ENCODE data around the gene ARPC5. TPM values are rescaled to one million over a fixed set of nuclear protein-coding genes. Genes with fewer than 3 reads are reported as not detected.

Gene ARPC5
- total and polyA plus RNA-seq, 10 of the 15 experiments (the other 5 are each of a cell fraction or from before 2014, with no cell fraction given): 238 to 784 (median 309) TPM

DNA sequence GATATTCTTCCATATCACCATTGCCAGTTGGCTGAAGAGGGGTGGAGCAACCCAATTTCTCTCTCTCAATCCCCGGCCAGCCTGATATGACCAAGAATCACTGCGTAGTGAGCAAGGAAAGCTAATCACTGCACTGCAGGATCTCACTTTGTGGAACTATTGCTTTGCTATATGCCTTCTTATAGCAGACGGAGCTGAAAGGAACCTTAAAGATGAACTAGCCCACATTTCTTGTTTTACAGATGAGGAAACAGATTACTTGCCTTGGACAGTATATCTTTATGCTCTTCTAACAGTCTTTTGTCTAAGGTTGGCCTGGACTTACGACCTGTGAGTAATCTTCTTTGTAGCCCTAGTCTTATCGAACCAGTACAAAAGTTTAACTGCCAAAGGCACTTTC is 9.9 kb upstream of the ARPC5 start:
- FAIRE-seq (no peak), ATAC-seq (no peak), DNase-seq (ENCODE audit: low read depth, low spot score) (no peak)
- no TSS peak for BruUV-seq (replicated peaks)
- TF ChIP-seq IKZF2 (IDR thresholded peaks at IDR 0.05) (no peak), ZNF622 (IDR thresholded peaks at IDR 0.05) (no peak), SPI1 (IDR thresholded peaks at IDR 0.05; ENCODE audit: borderline replicate concordance, insufficient read depth, low read depth, low read length) (no peak), NBN (IDR thresholded peaks at IDR 0.05) (no peak), SMAD1 (IDR thresholded peaks at IDR 0.05; ENCODE audit: low read depth, partially characterized antibody) (no peak), GABPA (IDR thresholded peaks at IDR 0.05; ENCODE audit: low read depth) (no peak)
- TF ChIP-seq, protein P1, sequence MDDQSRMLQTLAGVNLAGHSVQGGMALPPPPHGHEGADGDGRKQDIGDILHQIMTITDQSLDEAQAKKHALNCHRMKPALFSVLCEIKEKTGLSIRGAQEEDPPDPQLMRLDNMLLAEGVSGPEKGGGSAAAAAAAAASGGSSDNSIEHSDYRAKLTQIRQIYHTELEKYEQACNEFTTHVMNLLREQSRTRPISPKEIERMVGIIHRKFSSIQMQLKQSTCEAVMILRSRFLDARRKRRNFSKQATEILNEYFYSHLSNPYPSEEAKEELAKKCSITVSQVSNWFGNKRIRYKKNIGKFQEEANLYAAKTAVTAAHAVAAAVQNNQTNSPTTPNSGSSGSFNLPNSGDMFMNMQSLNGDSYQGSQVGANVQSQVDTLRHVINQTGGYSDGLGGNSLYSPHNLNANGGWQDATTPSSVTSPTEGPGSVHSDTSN (IDR thresholded peaks at IDR 0.05; ENCODE audit: insufficient replicate concordance, low read depth, low read length): no peak
- TF ChIP-seq, protein P2, sequence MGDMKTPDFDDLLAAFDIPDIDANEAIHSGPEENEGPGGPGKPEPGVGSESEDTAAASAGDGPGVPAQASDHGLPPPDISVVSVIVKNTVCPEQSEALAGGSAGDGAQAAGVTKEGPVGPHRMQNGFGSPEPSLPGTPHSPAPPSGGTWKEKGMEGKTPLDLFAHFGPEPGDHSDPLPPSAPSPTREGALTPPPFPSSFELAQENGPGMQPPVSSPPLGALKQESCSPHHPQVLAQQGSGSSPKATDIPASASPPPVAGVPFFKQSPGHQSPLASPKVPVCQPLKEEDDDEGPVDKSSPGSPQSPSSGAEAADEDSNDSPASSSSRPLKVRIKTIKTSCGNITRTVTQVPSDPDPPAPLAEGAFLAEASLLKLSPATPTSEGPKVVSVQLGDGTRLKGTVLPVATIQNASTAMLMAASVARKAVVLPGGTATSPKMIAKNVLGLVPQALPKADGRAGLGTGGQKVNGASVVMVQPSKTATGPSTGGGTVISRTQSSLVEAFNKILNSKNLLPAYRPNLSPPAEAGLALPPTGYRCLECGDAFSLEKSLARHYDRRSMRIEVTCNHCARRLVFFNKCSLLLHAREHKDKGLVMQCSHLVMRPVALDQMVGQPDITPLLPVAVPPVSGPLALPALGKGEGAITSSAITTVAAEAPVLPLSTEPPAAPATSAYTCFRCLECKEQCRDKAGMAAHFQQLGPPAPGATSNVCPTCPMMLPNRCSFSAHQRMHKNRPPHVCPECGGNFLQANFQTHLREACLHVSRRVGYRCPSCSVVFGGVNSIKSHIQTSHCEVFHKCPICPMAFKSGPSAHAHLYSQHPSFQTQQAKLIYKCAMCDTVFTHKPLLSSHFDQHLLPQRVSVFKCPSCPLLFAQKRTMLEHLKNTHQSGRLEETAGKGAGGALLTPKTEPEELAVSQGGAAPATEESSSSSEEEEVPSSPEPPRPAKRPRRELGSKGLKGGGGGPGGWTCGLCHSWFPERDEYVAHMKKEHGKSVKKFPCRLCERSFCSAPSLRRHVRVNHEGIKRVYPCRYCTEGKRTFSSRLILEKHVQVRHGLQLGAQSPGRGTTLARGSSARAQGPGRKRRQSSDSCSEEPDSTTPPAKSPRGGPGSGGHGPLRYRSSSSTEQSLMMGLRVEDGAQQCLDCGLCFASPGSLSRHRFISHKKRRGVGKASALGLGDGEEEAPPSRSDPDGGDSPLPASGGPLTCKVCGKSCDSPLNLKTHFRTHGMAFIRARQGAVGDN (IDR thresholded peaks at IDR 0.05): no peak
- TF ChIP-seq, protein P3, sequence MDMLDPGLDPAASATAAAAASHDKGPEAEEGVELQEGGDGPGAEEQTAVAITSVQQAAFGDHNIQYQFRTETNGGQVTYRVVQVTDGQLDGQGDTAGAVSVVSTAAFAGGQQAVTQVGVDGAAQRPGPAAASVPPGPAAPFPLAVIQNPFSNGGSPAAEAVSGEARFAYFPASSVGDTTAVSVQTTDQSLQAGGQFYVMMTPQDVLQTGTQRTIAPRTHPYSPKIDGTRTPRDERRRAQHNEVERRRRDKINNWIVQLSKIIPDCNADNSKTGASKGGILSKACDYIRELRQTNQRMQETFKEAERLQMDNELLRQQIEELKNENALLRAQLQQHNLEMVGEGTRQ (IDR thresholded peaks at IDR 0.05; ENCODE audit: borderline replicate concordance, low read depth, low read length): no peak
- H4K20me1 ChIP-seq (ENCODE audit: control insufficient read depth, insufficient read depth): no peaks in the 10 kb centered on the region
- H3K79me2 ChIP-seq (ENCODE audit: control insufficient read depth, insufficient read depth, low read length): no peaks in the 10 kb centered on the region; the same call in 1 of the 2 replicates
- ChIA-PET SMC1A (ENCODE audit: uncharacterized antibody, unreplicated experiment) (interaction anchor here (0.6 to 4.0 kb wide), 9 partner anchors 8 to 862 kb away, joined by 3 to 25 read pairs (median 5); no protein-coding TSS in a partner anchor), RAD21 (ENCODE audit: unreplicated experiment) (interaction anchor here (1.2 to 3.5 kb wide), 5 partner anchors 9 to 269 kb away, joined by 3 to 17 read pairs (median 4); partner anchors contain the start of gene APOBEC4), POLR2A (interaction anchor here (1.0 to 3.8 kb wide), 4 partner anchors 7 to 11 kb away, joined by 3 to 21 read pairs (median 8); partner anchors contain the start of genes APOBEC4 and ARPC5), CTCF (interaction anchor here (1.0 to 6.8 kb wide), 5 partner anchors 7 to 270 kb away, joined by 3 to 37 read pairs (median 9); partner anchors contain the start of gene APOBEC4)
- in situ Hi-C loops (cut with MboI) (no loop called here), intact Hi-C loops (cut with micrococcal nuclease; ENCODE audit: unreplicated experiment) (no loop called here)
- no peaks in the 10 kb centered on the region; a peak in 1 of 4 replicates for H3K36me3 ChIP-seq (ENCODE audit: control insufficient read depth in 2 of 2, insufficient read depth in 2 of 2, low read length in 1 of 2)
- 67% methylated on average over 5 of the region's 5 CpGs for WGBS (ENCODE audit: insufficient coverage, insufficient replicate concordance, low lambda C conversion rate, missing lambda C conversion rate)
- no peaks in the 10 kb centered on the region for H3K9me3 ChIP-seq (replicated peaks; ENCODE audit: control insufficient read depth, insufficient read depth, low read length)
- H3K27ac ChIP-seq (ENCODE audit: control insufficient read depth, insufficient read depth): no peak overlapping the region
- no peaks in the 10 kb centered on the region; the same call in 1 of the 2 replicates for H3K4me1 ChIP-seq (ENCODE audit: control insufficient read depth, insufficient read depth, low read length)
- H3K4me3 ChIP-seq: no peak overlapping the region
- H2AFZ ChIP-seq (ENCODE audit: control insufficient read depth, low read depth, low read length): no peak overlapping the region
- no peak overlapping the region for H3K4me2 ChIP-seq (ENCODE audit: control insufficient read depth, insufficient read depth)
- no peak overlapping the region for H3K9ac ChIP-seq (ENCODE audit: control insufficient read depth, insufficient read depth, low read length)
- H3K27me3 ChIP-seq (replicated peaks in 1 of 2; ENCODE audit: control insufficient read depth in 2 of 2, insufficient read depth in 2 of 2, low read length in 1 of 2): no peaks in the 10 kb centered on the region

Data from GM12878 (cell line).